DOHH2 (cell line): ENCODE results near the gene HNRNPA1.

Experiments
- CTCF ChIP-seq: fragments of 200-600 bp; sonication (generic); IDR thresholded peaks from one replicate; pipeline ENCODE4 v1.5.1; 2014; ENCODE audit warnings: antibody characterized with exemption, mild to moderate bottlenecking, low read depth, low read length; ENCODE audit not compliant: poor library complexity, severe bottlenecking
- EZH2phosphoT487 ChIP-seq: fragments of 200-600 bp; sonication (generic); IDR thresholded peaks from 2 replicates; pipeline ENCODE4 v1.6.1; 2017; ENCODE audit warnings: borderline replicate concordance, mild to moderate bottlenecking, antibody characterized with exemption, low read length, moderate library complexity, mixed read lengths

DNA sequence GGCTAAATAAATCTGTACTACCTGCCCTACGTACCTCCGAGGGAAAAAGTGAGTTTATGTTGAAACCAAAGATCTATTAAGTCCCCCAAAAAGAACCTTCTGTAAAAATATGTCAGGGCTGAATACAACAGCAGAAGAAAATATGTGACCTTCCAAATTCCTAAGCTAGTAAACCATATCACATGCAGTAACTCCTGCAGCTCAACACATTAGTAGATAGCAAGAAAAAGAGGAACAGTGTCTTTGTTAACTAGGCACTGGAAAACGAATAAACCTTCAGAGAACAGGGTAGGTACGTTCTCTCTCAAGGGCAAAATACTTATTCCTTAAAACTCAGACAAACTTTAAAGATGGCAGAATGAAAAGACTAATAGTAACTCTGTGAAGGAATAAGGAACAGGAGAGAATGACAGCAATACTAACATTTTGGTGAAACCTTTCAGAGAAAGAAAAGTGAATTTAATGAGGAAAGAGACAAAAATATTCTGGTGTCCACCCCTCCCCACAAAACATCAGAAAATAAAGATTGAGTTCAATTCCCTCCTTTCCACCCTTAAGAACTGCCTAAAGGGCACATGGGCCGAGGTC is 18.6 kb upstream of the HNRNPA1 start:
- TF ChIP-seq CTCF (no peak), EZH2phosphoT487 (no peak)
